ENCODE measurements around the gene ARHGAP6.
"Not testable (repeated sequence)": the region's sequence is repeated elsewhere in the genome, so short reads cannot be mapped to it uniquely, and the experiment has no call there.

The ARHGAP6 gene

GRCh38 chrX:11382930-11383329 is 282.8 kb downstream of the ARHGAP6 start:
- FAIRE-seq, result no peak

DNA sequence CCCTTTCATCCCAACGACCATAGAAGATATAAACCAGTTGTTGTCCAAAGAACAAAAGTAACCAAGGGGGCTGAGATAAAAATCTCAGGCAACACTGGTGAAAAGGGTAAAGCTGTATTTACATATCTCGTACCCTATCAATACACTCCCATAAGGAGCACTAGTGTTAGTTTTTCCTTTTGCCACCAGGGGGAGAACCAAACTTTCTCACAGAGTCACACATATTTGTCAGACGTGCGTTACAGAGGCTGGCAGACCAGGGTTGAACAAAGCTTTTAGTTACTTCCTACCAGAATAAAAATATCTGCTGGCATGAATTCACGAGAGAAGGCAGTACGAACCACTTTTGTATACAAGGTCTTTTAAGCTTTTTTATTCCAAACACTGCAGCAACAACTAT is 284.3 kb downstream of the ARHGAP6 start:
- FAIRE-seq, result peak; percentile 95

- no peak for FAIRE-seq
Observed at GRCh38 chrX:11380187-11380844, 285.4 kb downstream of the ARHGAP6 start.

- no peak for FAIRE-seq
Observed at GRCh38 chrX:11376163-11376562, 289.6 kb downstream of the ARHGAP6 start.

DNA sequence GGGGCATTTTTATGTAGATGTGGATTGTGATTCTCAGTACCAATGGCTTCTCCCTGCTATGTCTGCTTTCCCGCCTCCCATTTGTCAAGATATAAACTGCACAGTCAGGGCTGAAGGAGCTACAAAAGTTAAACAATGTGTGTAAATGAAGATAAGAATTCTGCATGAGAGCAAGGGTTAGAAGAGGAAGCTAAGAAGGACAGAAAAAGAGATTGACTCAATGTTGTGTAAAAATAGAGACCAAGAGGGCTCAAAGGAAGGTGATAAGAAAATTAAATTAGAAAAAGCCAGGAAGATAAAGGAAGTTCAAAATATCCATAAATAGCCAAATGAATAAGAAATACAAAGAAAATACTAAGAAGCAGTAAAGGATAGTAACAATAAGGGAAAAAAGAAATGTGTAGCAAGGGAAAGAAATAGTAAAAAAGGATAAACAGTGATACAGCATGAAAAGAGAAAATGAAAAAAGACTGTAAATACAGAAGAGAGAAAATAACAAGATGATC is 290.1 kb downstream of the ARHGAP6 start:
- no peak for FAIRE-seq

GRCh38 chrX:11374570-11374969 is 291.1 kb downstream of the ARHGAP6 start:
- no peak for FAIRE-seq

- no peak for FAIRE-seq
Observed at GRCh38 chrX:11371106-11371505, 294.6 kb downstream of the ARHGAP6 start.

DNA sequence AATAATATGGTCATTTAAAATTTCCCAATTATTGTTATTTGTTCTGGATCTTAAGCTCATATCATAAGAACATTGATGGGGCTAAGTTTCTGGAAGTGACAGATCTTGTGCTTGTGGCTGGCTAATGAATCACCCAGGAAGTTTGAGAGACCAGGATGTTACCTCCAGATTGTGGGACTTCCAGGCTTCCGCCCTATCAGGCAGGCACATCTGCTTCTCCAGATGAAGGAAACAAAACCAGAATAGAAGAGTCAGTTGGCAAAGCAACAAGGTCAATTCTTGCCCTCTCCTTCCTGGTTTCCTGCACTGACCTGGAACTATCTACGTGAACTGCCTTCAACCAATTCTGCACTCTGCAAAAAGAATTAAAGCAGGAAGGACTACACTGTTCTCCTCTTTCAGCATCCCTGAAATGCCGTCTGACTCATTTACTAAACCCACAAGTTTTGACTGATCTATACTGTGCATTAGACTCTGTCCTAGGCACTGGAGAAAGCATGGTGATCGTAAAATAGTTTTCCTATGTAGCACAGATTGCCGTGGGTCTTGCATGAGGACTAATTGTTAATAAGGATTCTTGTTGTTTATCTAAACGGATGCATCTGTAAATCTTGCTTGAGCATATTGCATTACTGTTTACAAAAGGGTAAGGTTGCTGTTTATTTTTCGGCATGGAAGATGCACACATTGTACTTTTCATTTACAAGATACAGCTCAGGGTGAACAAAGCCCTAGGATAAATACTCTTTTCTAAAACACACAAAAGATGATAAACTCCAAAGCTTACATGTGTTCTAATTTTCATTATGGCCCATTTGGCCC is 297.9 kb downstream of the ARHGAP6 start:
- FAIRE-seq, result peak; percentile 53

GRCh38 chrX:11366998-11367595 is 298.6 kb downstream of the ARHGAP6 start:
- no peak for FAIRE-seq

- peak; percentile 80 for FAIRE-seq
Observed at GRCh38 chrX:11365426-11365825, 300.3 kb downstream of the ARHGAP6 start.

DNA sequence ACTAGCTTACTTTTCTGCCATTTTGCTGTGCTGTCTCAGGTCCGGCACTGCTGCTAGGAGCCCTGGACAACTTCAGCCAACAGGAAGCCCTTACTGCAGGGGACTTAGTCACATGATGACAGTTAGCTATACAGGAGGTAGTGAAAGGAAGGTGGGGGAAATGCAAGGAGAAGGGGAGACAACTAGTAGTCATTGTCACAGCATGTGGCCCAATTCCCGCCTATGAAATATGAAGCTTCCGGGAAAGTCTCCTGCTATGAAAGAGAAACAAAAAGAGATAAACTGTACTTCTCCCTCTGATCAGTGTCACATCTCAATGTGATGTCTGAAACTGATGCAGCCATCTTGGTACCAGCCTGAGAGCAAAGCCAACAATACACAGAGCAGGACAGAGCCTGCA is 300.9 kb downstream of the ARHGAP6 start:
- no peak for FAIRE-seq

DNA sequence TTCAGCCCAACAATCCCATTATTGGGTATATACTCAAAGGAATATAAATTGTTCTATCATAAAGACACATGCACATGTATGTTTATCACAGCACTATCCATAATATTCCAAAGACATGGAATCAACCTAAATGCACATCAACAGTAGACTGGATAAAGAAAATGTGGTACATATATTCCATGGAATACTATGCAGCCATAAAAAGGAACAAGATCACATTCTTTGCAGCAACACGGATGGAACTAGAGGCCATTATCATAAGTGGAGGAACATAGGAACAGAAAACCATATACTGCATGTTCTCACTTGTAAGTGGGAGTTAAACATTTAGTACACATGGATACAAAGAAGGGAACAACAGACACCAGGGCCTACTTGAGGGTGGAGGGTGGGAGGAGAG is 301.9 kb downstream of the ARHGAP6 start:
- peak; percentile 64 for FAIRE-seq

- no peak for FAIRE-seq
Observed at GRCh38 chrX:11363069-11363594, 302.6 kb downstream of the ARHGAP6 start.

DNA sequence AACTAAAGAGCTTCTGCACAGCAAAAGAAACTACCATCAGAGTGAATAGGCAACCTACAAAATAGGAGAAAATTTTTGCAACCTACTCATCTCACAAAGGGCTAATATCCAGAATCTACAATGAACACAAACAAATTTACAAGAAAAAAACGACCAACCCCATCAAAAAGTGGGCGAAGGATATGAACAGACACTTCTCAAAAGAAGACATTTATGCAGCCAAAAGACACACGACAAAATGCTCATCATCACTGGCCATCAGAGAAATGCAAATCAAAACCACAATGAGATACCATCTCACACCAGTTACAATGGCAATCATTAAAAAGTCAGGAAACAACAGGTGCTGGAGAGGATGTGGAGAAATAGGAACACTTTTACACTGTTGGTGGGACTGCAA is 304.1 kb downstream of the ARHGAP6 start:
- not testable (repeated sequence) for FAIRE-seq

- not testable (repeated sequence) for FAIRE-seq
Observed at GRCh38 chrX:11355944-11356343, 309.8 kb downstream of the ARHGAP6 start.

GRCh38 chrX:11355259-11355909 is 310.3 kb downstream of the ARHGAP6 start:
- no peak for FAIRE-seq

DNA sequence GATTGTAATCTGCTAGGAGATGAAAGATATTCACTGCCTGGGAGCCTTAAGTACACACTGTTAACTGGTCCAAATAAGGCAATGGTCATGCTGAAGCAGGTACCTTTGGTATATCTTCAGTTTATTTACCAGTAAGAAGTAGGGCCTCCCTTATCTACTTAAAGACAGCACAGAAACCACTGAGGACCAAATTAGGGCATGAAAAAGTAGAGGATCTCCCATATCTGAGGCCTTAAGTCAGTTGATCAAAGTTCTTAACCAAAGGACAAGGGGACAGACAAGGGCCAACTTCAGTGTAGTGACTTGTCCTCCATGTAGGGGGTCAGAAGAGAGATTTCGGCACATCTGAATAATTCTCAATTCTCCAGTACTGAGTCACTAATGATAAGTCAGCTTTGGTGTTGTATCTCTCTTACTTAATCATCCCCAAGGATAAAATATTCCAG is 313.4 kb downstream of the ARHGAP6 start:
- no peak for FAIRE-seq

- no peak for FAIRE-seq
Observed at GRCh38 chrX:11351375-11352295, 314.1 kb downstream of the ARHGAP6 start.

GRCh38 chrX:11349661-11350337 is 315.9 kb downstream of the ARHGAP6 start:
- no peak for FAIRE-seq

DNA sequence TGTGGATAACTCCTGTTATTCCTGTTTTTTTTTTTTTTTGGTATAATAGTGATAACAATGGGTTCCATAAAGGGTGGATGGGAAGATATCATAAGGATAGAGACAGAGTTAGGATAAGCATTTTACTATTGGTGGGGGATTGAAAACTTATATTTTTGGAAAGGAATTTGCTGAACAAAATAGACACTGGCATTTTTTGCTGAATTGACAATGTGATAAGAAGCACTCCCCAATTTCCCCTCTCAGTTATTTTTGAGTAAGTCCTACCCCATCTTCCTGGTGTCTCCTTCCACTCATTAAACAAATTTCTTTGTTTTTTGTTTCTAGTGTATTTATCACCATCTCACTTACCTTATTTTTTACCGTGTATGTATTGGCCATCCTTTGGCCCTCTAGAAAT is 316.7 kb downstream of the ARHGAP6 start:
- FAIRE-seq, result no peak

DNA sequence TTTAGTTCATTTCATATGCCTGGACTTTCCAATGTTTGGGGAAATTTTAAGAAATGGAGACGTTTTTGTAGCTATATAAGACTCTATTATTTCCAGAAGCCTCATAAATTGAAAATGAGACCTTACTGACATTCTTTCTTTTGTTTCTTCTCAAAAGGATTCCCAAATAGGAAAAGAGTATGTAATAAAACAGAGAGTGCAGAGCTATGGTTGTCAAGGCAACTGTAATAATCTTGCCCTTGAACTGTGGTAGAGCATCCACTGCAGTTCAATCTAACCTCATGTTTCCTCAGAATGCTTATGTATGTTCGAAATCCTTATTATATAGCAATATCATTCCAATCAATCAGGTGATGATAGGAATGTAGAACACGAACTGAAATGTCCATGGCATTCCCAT is 318.4 kb downstream of the ARHGAP6 start:
- FAIRE-seq, result no peak
